Activated T-helper 2 cell treated with anti-CD3 and anti-CD28 coated beads, Interferon-gamma antibody, Interleukin-2, Interleukin-4, amounts not matched to agents 10 μg/mL and 5 μg/mL and 100 μg/mL, durations not matched to agents 14 hours and 24 hours and 36 hours (primary cell): ENCODE data around the gene SMIM13. TPM values are rescaled to one million over a fixed set of nuclear protein-coding genes. Genes with fewer than 3 reads are reported as not detected.
"Not testable (repeated sequence)": the region's sequence is repeated elsewhere in the genome, so short reads cannot be mapped to it uniquely, and the experiment has no call there.

ENCODE experiments used
- DNase-seq: peaks from one replicate; pipeline ENCODE4 v3.0.0; 2021; ENCODE audit warnings: low spot score
- H3K27ac Mint-ChIP-seq: one replicate; pipeline ENCODE4 v1.8.0; 2021; ENCODE audit warnings: mixed read lengths
- H3K27me3 Mint-ChIP-seq: one replicate; pipeline ENCODE4 v1.8.0; 2021; ENCODE audit warnings: low read depth, mixed read lengths
- H3K36me3 Mint-ChIP-seq: one replicate; pipeline ENCODE4 v1.8.0; 2021; ENCODE audit warnings: low read depth, mixed read lengths
- H3K4me1 Mint-ChIP-seq: one replicate; pipeline ENCODE4 v1.8.0; 2021; ENCODE audit warnings: low read depth, mixed read lengths
- H3K4me3 Mint-ChIP-seq: one replicate; pipeline ENCODE4 v1.8.0; 2021; ENCODE audit warnings: low read depth, mild to moderate bottlenecking, moderate library complexity, mixed read lengths
- H3K9me3 Mint-ChIP-seq: one replicate; pipeline ENCODE4 v1.8.0; 2021; ENCODE audit warnings: mixed read lengths
- intact Hi-C: fragments of 100-400 bp; cut with micrococcal nuclease; formaldehyde crosslinking; loops from one replicate; pipeline ENCODE4 v1.15.1; 2023
- total RNA-seq: library from RNA; stranded (reverse); gene quantifications from 2 replicates; pipeline ENCODE4 v1.2.3, GENCODE V29; 2022

SMIM13 gene
- total RNA-seq, 1 donor from 2014 or later, result 12.3 TPM

GRCh38 chr6:11065436-11066202 is 28.0 kb upstream of the SMIM13 start:
- Mint-ChIP-seq H3K36me3 (no peaks in the 10 kb centered on the region), H3K4me1 (no peaks in the 10 kb centered on the region), H3K4me3 (no peak overlapping the region), H3K27me3 (peaks cover 9% of the 10 kb centered on the region), H3K27ac (no peak overlapping the region), H3K9me3 (no peaks in the 10 kb centered on the region)
- DNase-seq, result no peak
- intact Hi-C loops, result no loop called here

GRCh38 chr6:11066505-11067347 is 26.9 kb upstream of the SMIM13 start:
- intact Hi-C loops, result no loop called here
- Mint-ChIP-seq H3K4me1 (no peaks in the 10 kb centered on the region), H3K27me3 (peaks cover 10% of the 10 kb centered on the region), H3K27ac (no peak overlapping the region), H3K36me3 (no peaks in the 10 kb centered on the region), H3K4me3 (no peak overlapping the region), H3K9me3 (no peaks in the 10 kb centered on the region)
- no peak for DNase-seq

GRCh38 chr6:11067348-11067747 is 26.3 kb upstream of the SMIM13 start:
- Mint-ChIP-seq H3K4me1 (no peaks in the 10 kb centered on the region), H3K36me3 (no peaks in the 10 kb centered on the region), H3K9me3 (no peaks in the 10 kb centered on the region), H3K27ac (no peak overlapping the region), H3K4me3 (no peak overlapping the region), H3K27me3 (peaks cover 12% of the 10 kb centered on the region)
- DNase-seq, result no peak
- intact Hi-C loops, result no loop called here

GRCh38 chr6:11069760-11070159 is 23.9 kb upstream of the SMIM13 start:
- Mint-ChIP-seq H3K27me3 (peaks cover 10% of the 10 kb centered on the region), H3K4me1 (no peaks in the 10 kb centered on the region), H3K36me3 (no peaks in the 10 kb centered on the region), H3K27ac (no peak overlapping the region), H3K9me3 (no peaks in the 10 kb centered on the region), H3K4me3 (no peak overlapping the region)
- no peak for DNase-seq
- intact Hi-C loops, result loop anchor here (1.0 to 2.0 kb wide), 2 partner anchors 115 to 591 kb away; no protein-coding TSS in a partner anchor

GRCh38 chr6:11072101-11072500 is 21.5 kb upstream of the SMIM13 start:
- H3K27ac Mint-ChIP-seq, result no peak overlapping the region
- intact Hi-C loops, result no loop called here
- no peaks in the 10 kb centered on the region for H3K9me3 Mint-ChIP-seq
- peaks cover 10% of the 10 kb centered on the region for H3K27me3 Mint-ChIP-seq
- no peaks in the 10 kb centered on the region for H3K4me1 Mint-ChIP-seq
- H3K36me3 Mint-ChIP-seq, result no peaks in the 10 kb centered on the region
- H3K4me3 Mint-ChIP-seq, result no peak overlapping the region
- no peak for DNase-seq

GRCh38 chr6:11076540-11076939 is 17.1 kb upstream of the SMIM13 start:
- DNase-seq, result no peak
- no peak overlapping the region for H3K4me3 Mint-ChIP-seq
- no peaks in the 10 kb centered on the region for H3K36me3 Mint-ChIP-seq
- H3K4me1 Mint-ChIP-seq, result no peaks in the 10 kb centered on the region
- intact Hi-C loops, result no loop called here
- no peaks in the 10 kb centered on the region for H3K9me3 Mint-ChIP-seq
- H3K27me3 Mint-ChIP-seq, result peaks cover 14% of the 10 kb centered on the region
- H3K27ac Mint-ChIP-seq, result no peak overlapping the region

- H3K4me3 Mint-ChIP-seq, result no peak overlapping the region
- intact Hi-C loops, result no loop called here
Observed at GRCh38 chr6:11078266-11078665, 15.4 kb upstream of the SMIM13 start.

GRCh38 chr6:11080296-11080695 is 13.3 kb upstream of the SMIM13 start:
- Mint-ChIP-seq H3K27me3 (peaks cover 6% of the 10 kb centered on the region), H3K36me3 (no peaks in the 10 kb centered on the region), H3K4me3 (no peak overlapping the region), H3K9me3 (no peaks in the 10 kb centered on the region), H3K27ac (no peak overlapping the region), H3K4me1 (no peaks in the 10 kb centered on the region)
- DNase-seq, result no peak
- intact Hi-C loops, result no loop called here

More at GRCh38 chr6:11078266-11078665, 15.4 kb upstream of the SMIM13 start:
- Mint-ChIP-seq H3K4me1 (no peaks in the 10 kb centered on the region), H3K9me3 (no peaks in the 10 kb centered on the region), H3K27ac (no peak overlapping the region), H3K36me3 (no peaks in the 10 kb centered on the region), H3K27me3 (peaks cover 10% of the 10 kb centered on the region)
- DNase-seq, result no peak

- Mint-ChIP-seq H3K9me3 (no peaks in the 10 kb centered on the region), H3K36me3 (no peaks in the 10 kb centered on the region)
Observed at GRCh38 chr6:11083491-11083890, 10.1 kb upstream of the SMIM13 start.

GRCh38 chr6:11083956-11084355 is 9.7 kb upstream of the SMIM13 start:
- Mint-ChIP-seq H3K36me3 (no peaks in the 10 kb centered on the region), H3K27me3 (peaks cover 4% of the 10 kb centered on the region), H3K27ac (no peak overlapping the region), H3K9me3 (no peaks in the 10 kb centered on the region), H3K4me3 (no peak overlapping the region), H3K4me1 (no peaks in the 10 kb centered on the region)
- intact Hi-C loops, result no loop called here
- no peak for DNase-seq

More at GRCh38 chr6:11083491-11083890, 10.1 kb upstream of the SMIM13 start:
- H3K27ac Mint-ChIP-seq, result no peak overlapping the region
- H3K4me1 Mint-ChIP-seq, result no peaks in the 10 kb centered on the region
- no peak overlapping the region for H3K4me3 Mint-ChIP-seq
- intact Hi-C loops, result no loop called here
- peaks cover 6% of the 10 kb centered on the region for H3K27me3 Mint-ChIP-seq
- no peak for DNase-seq

- H3K36me3 Mint-ChIP-seq, result no peaks in the 10 kb centered on the region
Observed at GRCh38 chr6:11085758-11086435, 7.7 kb upstream of the SMIM13 start.

GRCh38 chr6:11087141-11087812 is 6.4 kb upstream of the SMIM13 start:
- DNase-seq, H3K4me3 Mint-ChIP-seq, H3K27me3 Mint-ChIP-seq, intact Hi-C loops, H3K27ac Mint-ChIP-seq, H3K9me3 Mint-ChIP-seq, H3K4me1 Mint-ChIP-seq, H3K36me3 Mint-ChIP-seq: not testable (repeated sequence)

More at GRCh38 chr6:11085758-11086435, 7.7 kb upstream of the SMIM13 start:
- intact Hi-C loops, result no loop called here
- H3K4me3 Mint-ChIP-seq, result no peak overlapping the region
- H3K27ac Mint-ChIP-seq, result no peak overlapping the region
- peaks cover 2% of the 10 kb centered on the region for H3K27me3 Mint-ChIP-seq
- H3K4me1 Mint-ChIP-seq, result no peaks in the 10 kb centered on the region
- DNase-seq, result no peak
- H3K9me3 Mint-ChIP-seq, result no peaks in the 10 kb centered on the region
